HepG2 (cell line): Measurements from ENCODE around the gene C1GALT1C1. TPM values are rescaled to one million over a fixed set of nuclear protein-coding genes. Genes with fewer than 3 reads are reported as not detected.
"Not testable (repeated sequence)": the region's sequence is repeated elsewhere in the genome, so short reads cannot be mapped to it uniquely, and the experiment has no call there.

Experiments used
- ATAC-seq: fragments of 200-7000 bp; cut with Tn5 transposase; 3 replicates; pipeline ENCODE4 v1.9.1; 2020; ENCODE audit warnings: mild to moderate bottlenecking, moderate library complexity
- BruUV-seq: library from RNA; stranded (reverse); fragments of 400-500 nt; replicated peaks from 2 replicates; lab custom pipeline; 2021; lab: Mats Ljungman, UMichigan
- CTCF ChIA-PET: fragments of 300-600 bp; formaldehyde crosslinking; extraction: SDS; loops from one replicate; lab custom pipeline; 2021; ENCODE audit warnings: low total read pairs, inconsistent platforms, low intra/inter-chr PET ratio; lab: Yijun Ruan, JAX
- POLR2A ChIA-PET: fragments of 350-600 bp; sonication (Branson Sonifier 250); formaldehyde crosslinking; loops from one replicate; lab custom pipeline; 2020; ENCODE audit warnings: antibody characterized with exemption, inconsistent platforms; lab: Yijun Ruan, JAX
- DNase-seq: peaks from one replicate; pipeline ENCODE4 v3.0.0-alpha.2; 2015; ENCODE audit warnings: low spot score
- FAIRE-seq: peaks from 3 replicates; lab custom pipeline; 2011; peaks lifted over from hg19 to GRCh38; lab: Jason Lieb, UNC
- H2AFZ ChIP-seq: one replicate; pipeline ENCODE4 v1.6.1; 2011; ENCODE audit warnings: low read length, inconsistent platforms
- H3K27ac ChIP-seq: fragments of 300-600 bp; 3 replicates; pipeline ENCODE4 v1.8.0; 2011; ENCODE audit warnings: mixed run types, mild to moderate bottlenecking, mixed read lengths, low read length, inconsistent platforms; ENCODE audit not compliant: insufficient read depth; ENCODE audit errors: extremely low read length
- H3K27me3 ChIP-seq, 2 experiments: fragments of 200-600 bp in 1 of 2; 2 replicates in 1 of 2; 3 replicates in 1 of 2; pipeline versions ENCODE4 v1.6.0 to v1.8.0; 2011; ENCODE audit warnings: low read length in 2 of 2, mild to moderate bottlenecking in 2 of 2, moderate library complexity in 2 of 2, inconsistent platforms in 1 of 2; ENCODE audit not compliant: insufficient read depth in 2 of 2, control insufficient read depth in 1 of 2
- H3K36me3 ChIP-seq, 2 experiments: fragments of 200-600 bp in 1 of 2; replicated peaks in 1 of 2; 2 replicates in 1 of 2; 3 replicates in 1 of 2; pipeline versions ENCODE4 v1.5.1 to v1.8.0; 2011; ENCODE audit warnings: low read length in 2 of 2, inconsistent platforms in 1 of 2; ENCODE audit not compliant: insufficient read depth in 2 of 2, control insufficient read depth in 1 of 2
- H3K4me1 ChIP-seq: 2 replicates; pipeline ENCODE4 v1.5.1; 2012; ENCODE audit warnings: low read length, inconsistent platforms; ENCODE audit not compliant: insufficient read depth
- H3K4me2 ChIP-seq: 2 replicates; pipeline ENCODE4 v1.6.0; 2011; ENCODE audit warnings: low read depth, low read length, inconsistent platforms
- H3K4me3 ChIP-seq, 3 experiments: fragments of 200-600 bp in 1 of 3; sonication (generic), shearing (Covaris generic) in 1 of 3; replicated peaks in 1 of 3; 2 replicates each; pipeline ENCODE4 v1.5.1; 2011 to 2016; ENCODE audit warnings: low read length in 3 of 3, inconsistent platforms in 2 of 3, low read depth in 2 of 3, mild to moderate bottlenecking in 2 of 3, control low read depth in 1 of 3, mixed read lengths in 1 of 3; ENCODE audit not compliant: insufficient read depth in 1 of 3
- H3K79me2 ChIP-seq: one replicate; pipeline ENCODE4 v1.6.1; 2011; ENCODE audit warnings: low read length, inconsistent platforms; ENCODE audit not compliant: insufficient read depth
- H3K9ac ChIP-seq: 2 replicates; pipeline ENCODE4 v1.6.0; 2011; ENCODE audit warnings: mild to moderate bottlenecking, low read depth, low read length, inconsistent platforms; ENCODE audit not compliant: insufficient read depth
- H3K9me3 ChIP-seq: 2 replicates; pipeline ENCODE4 v1.5.1; 2012; ENCODE audit warnings: mild to moderate bottlenecking, low read length
- H4K20me1 ChIP-seq: 2 replicates; pipeline ENCODE4 v1.6.0; 2011; ENCODE audit warnings: inconsistent platforms, mild to moderate bottlenecking, low read length, moderate library complexity; ENCODE audit not compliant: insufficient read depth
- ZNF354B ChIP-seq: sonication (generic); formaldehyde crosslinking; IDR thresholded peaks from 2 replicates; pipeline ENCODE4 v1.8.0; 2022; ENCODE audit warnings: mild to moderate bottlenecking, missing genetic modification reagents
- WGBS: methylation state at CpG from one replicate; pipeline ENCODE4 v1.1.6; 2017; ENCODE audit warnings: low lambda C conversion rate; 5-methylcytosine and 5-hydroxymethylcytosine counted together
- in situ Hi-C: cut with HindIII; loops from 2 replicates; pipeline ENCODE4 v1.10.0; 2017; ENCODE audit warnings: low pct_unique_long_range_greater_than_20kb; ENCODE audit not compliant: extremely low pct_ligation_motif_present
- intact Hi-C: fragments of 100-400 bp; cut with micrococcal nuclease; formaldehyde crosslinking; loops from one replicate; pipeline ENCODE4 v1.10.0; 2022; ENCODE audit not compliant: unreplicated experiment
- polyA plus RNA-seq, 8 experiments: library from polyadenylated mRNA; depleted of rRNA in 3 of 8; stranded (reverse) in 7 of 8; unstranded in 1 of 8; fragments of >200 nt; fragmentation: Illumina TruSeq in 4 of 8; extraction: Trizol in 4 of 8; gene quantifications; 2 replicates each; pipeline versions ENCODE4 v1.2.1 to v1.2.3, GENCODE V29; 2011 to 2016; ENCODE audit warnings: low read depth in 4 of 8, missing spikeins in 1 of 8, mixed read lengths in 1 of 8; ENCODE audit not compliant: insufficient read depth in 1 of 8
- total RNA-seq, 5 experiments: library from RNA; depleted of rRNA; stranded (reverse); fragments of >200 nt; fragmentation: Illumina TruSeq; extraction: Trizol; gene quantifications; 2 replicates each; pipeline ENCODE4 v1.2.3, GENCODE V29; 2016; ENCODE audit warnings: low read depth in 1 of 5

C1GALT1C1 gene
- total and polyA plus RNA-seq, 2 of the 13 experiments (the other 11 are each of a cell fraction or from before 2014, with no cell fraction given), result 26.3 to 31.9 TPM

GRCh38 chrX:120668357-120668756, 38.5 kb upstream of the C1GALT1C1 start:
- POLR2A ChIA-PET, result no interaction called here
- H3K4me3 ChIP-seq, result no peak overlapping the region
- CTCF ChIA-PET, result no interaction called here
- no peaks in the 10 kb centered on the region for H4K20me1 ChIP-seq
- H3K4me1 ChIP-seq, result peaks cover 10% of the 10 kb centered on the region; the same call in 1 of the 2 replicates
- H3K27ac ChIP-seq, result no peak overlapping the region
- no peaks in the 10 kb centered on the region for H3K27me3 ChIP-seq
- no peak for ATAC-seq
- H3K79me2 ChIP-seq, result no peaks in the 10 kb centered on the region
- no peak for FAIRE-seq
- H3K9ac ChIP-seq, result no peak overlapping the region
- intact Hi-C loops, result no loop called here
- H3K4me2 ChIP-seq, result no peak overlapping the region
- no peak for DNase-seq
- BruUV-seq, result no TSS peak
- H3K36me3 ChIP-seq, result no peaks in the 10 kb centered on the region
- in situ Hi-C loops, result loop anchor here (10.0 kb wide), 1 partner anchor 154 kb away; no protein-coding TSS in a partner anchor
- no peak for TF ChIP-seq ZNF354B (CRISPR knock-in tag)
- H2AFZ ChIP-seq, result no peak overlapping the region
- H3K9me3 ChIP-seq, result no peaks in the 10 kb centered on the region

- H3K27me3 ChIP-seq, result not testable (repeated sequence)
- CTCF ChIA-PET, result interaction anchor here (1.3 kb wide), 1 partner anchor 166 kb away, joined by 7 read pairs; no protein-coding TSS in a partner anchor
Measured at GRCh38 chrX:120664535-120664934, 34.7 kb upstream of the C1GALT1C1 start.

More at GRCh38 chrX:120664535-120664934, 34.7 kb upstream of the C1GALT1C1 start:
- H4K20me1 ChIP-seq, H3K4me2 ChIP-seq, ATAC-seq, H3K27ac ChIP-seq, BruUV-seq, H3K4me3 ChIP-seq, FAIRE-seq, H3K9me3 ChIP-seq, DNase-seq, POLR2A ChIA-PET, H3K4me1 ChIP-seq, H2AFZ ChIP-seq, H3K36me3 ChIP-seq, H3K9ac ChIP-seq, H3K79me2 ChIP-seq: not testable (repeated sequence)
- intact Hi-C loops, result loop anchor here (1.0 kb wide), 1 partner anchor 166 kb away; no protein-coding TSS in a partner anchor
- in situ Hi-C loops, result loop anchor here (10.0 kb wide), 1 partner anchor 150 kb away; no protein-coding TSS in a partner anchor
- 69% methylated on average over 4 of the region's 4 CpGs for WGBS
